ENCODE data around the gene IFFO2.

GRCh38 chr1:18861082-18861481 lies 95.4 kb downstream of the IFFO2 start:
- no peak for TF ChIP-seq CTCF (IDR thresholded peaks at IDR 0.05)
- no peak for TF ChIP-seq EZH2 (IDR thresholded peaks at IDR 0.05; ENCODE audit: borderline replicate concordance, insufficient read depth, low read depth, low read length, poor library complexity, severe bottlenecking)
